ENCODE measurements around the gene FILIP1.

GRCh38 chr6:75384116-75384515 is 109.5 kb downstream of the FILIP1 start:
- no peak for TF ChIP-seq RFX5 (IDR thresholded peaks at IDR 0.05; ENCODE audit: low read depth, low read length)
- no peak for TF ChIP-seq CTCF (conservative IDR thresholded peaks at IDR 0.05; ENCODE audit: low read depth, low read length)
- no peak for TF ChIP-seq USF2 (IDR thresholded peaks at IDR 0.05; ENCODE audit: low read depth, low read length)
- no peak for TF ChIP-seq POLR2A (IDR thresholded peaks at IDR 0.05; ENCODE audit: low read depth, low read length)
- no peak for TF ChIP-seq RAD21 (IDR thresholded peaks at IDR 0.05; ENCODE audit: low read length)
- no peak for TF ChIP-seq MAFK (IDR thresholded peaks at IDR 0.05; ENCODE audit: low read depth, low read length)
- no peak for TF ChIP-seq SMC3 (IDR thresholded peaks at IDR 0.05; ENCODE audit: low read depth, low read length)
- no peak for TF ChIP-seq FOS (IDR thresholded peaks at IDR 0.05; ENCODE audit: low read depth, low read length)
- no peak for TF ChIP-seq BHLHE40 (IDR thresholded peaks at IDR 0.05; ENCODE audit: low read depth, low read length)
- no peak for TF ChIP-seq MAZ (IDR thresholded peaks at IDR 0.05; ENCODE audit: borderline replicate concordance, low read depth, low read length)

Data from IMR-90 (cell line).